B cell (primary cell): ENCODE measurements around the gene RAB3IL1.

Experiments
- EZH2 ChIP-seq: IDR thresholded peaks from 2 replicates; pipeline ENCODE4 v1.6.1; 2012; ENCODE audit warnings: borderline replicate concordance, low read depth, mild to moderate bottlenecking, moderate library complexity, low read length; ENCODE audit not compliant: insufficient read depth, poor library complexity, severe bottlenecking
- TF ChIP-seq, protein P1 (sequence below): fragments of 200-600 bp; IDR thresholded peaks from one replicate; pipeline ENCODE4 v1.8.0; 2022; ENCODE audit warnings: antibody characterized with exemption, mild to moderate bottlenecking

DNA sequence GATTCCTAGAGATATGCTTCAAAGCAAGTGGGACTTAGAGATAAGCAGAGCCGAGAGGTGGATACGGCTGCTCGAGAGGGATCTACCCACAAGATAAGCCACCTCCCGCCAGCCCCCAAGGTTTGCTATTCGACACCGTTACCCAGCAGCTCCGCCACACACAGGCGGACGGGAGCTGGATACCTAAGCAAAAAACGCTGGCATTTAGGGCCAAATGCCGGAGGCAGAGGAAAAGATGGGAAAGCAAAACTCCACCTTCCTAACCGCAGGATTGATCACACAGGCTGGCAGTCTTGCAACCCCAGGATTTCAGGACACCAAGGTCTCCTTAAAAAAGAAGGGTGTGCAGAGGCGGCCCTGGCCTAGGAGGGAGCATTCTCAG lies 49.4 kb upstream of the RAB3IL1 start:
- TF ChIP-seq, protein P1, sequence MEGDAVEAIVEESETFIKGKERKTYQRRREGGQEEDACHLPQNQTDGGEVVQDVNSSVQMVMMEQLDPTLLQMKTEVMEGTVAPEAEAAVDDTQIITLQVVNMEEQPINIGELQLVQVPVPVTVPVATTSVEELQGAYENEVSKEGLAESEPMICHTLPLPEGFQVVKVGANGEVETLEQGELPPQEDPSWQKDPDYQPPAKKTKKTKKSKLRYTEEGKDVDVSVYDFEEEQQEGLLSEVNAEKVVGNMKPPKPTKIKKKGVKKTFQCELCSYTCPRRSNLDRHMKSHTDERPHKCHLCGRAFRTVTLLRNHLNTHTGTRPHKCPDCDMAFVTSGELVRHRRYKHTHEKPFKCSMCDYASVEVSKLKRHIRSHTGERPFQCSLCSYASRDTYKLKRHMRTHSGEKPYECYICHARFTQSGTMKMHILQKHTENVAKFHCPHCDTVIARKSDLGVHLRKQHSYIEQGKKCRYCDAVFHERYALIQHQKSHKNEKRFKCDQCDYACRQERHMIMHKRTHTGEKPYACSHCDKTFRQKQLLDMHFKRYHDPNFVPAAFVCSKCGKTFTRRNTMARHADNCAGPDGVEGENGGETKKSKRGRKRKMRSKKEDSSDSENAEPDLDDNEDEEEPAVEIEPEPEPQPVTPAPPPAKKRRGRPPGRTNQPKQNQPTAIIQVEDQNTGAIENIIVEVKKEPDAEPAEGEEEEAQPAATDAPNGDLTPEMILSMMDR: no peak
- no peak for TF ChIP-seq EZH2
